Posterior cingulate gyrus (tissue), 11 donors: ENCODE results near the gene FEV.
A peak's percentile ranks its signal among the peaks of the same experiment; 100 is the strongest.

Experiments
- DNase-seq, 10 donors: peaks; one replicate each; pipeline versions ENCODE4 v3.0.0 to v3.0.0-alpha.2; 2020 to 2021; ENCODE audit warnings: mixed read lengths in 3 of 10
- intact Hi-C: fragments of 100-400 bp; cut with DNase I; formaldehyde crosslinking; loops from one replicate; pipeline ENCODE4 v1.15.1; 2023

FEV gene

GRCh38 chr2:218995972-218996711 is 11.2 kb upstream of the FEV start:
- peak; percentile 68 to 97 (median 88) for DNase-seq
- intact Hi-C loops = loop anchor here (1.0 to 10.0 kb wide), 2 partner anchors 59 to 159 kb away; no protein-coding TSS in a partner anchor

GRCh38 chr2:218995561-218995960 is 10.6 kb upstream of the FEV start:
- DNase-seq = peak in 1 of 10 donors; percentile 54
- intact Hi-C loops = loop anchor here (10.0 kb wide), 1 partner anchor 59 kb away; no protein-coding TSS in a partner anchor

GRCh38 chr2:218993345-218994315 is 8.6 kb upstream of the FEV start, which contains the start of gene CRYBA2:
Gene CRYBA2, minus strand, starts transcription at chr2:218993422. Its CDS starts 246 bp downstream, at chr2:218993176.
- DNase-seq = peak in 2 of 10 donors; percentile 71 to 82
- intact Hi-C loops = loop anchor here (10.0 kb wide), 1 partner anchor 61 kb away; no protein-coding TSS in a partner anchor

GRCh38 chr2:218992703-218993344 is 7.8 kb upstream of the FEV start:
- intact Hi-C loops = loop anchor here (10.0 kb wide), 1 partner anchor 62 kb away; no protein-coding TSS in a partner anchor
- DNase-seq = peak in 2 of 10 donors; percentile 70 to 78

GRCh38 chr2:218992196-218992595 is 7.2 kb upstream of the FEV start:
- peak in 2 of 10 donors; percentile 13 to 32 for DNase-seq
- intact Hi-C loops = loop anchor here (10.0 kb wide), 1 partner anchor 63 kb away; no protein-coding TSS in a partner anchor

- intact Hi-C loops = loop anchor here (10.0 kb wide), 1 partner anchor 63 kb away; no protein-coding TSS in a partner anchor
Measured at GRCh38 chr2:218991674-218992168, 6.7 kb upstream of the FEV start.

GRCh38 chr2:218990612-218991011 is 5.6 kb upstream of the FEV start:
- DNase-seq = peak in 1 of 10 donors; percentile 30
- intact Hi-C loops = loop anchor here (10.0 kb wide), 1 partner anchor 64 kb away; no protein-coding TSS in a partner anchor

More at GRCh38 chr2:218991674-218992168, 6.7 kb upstream of the FEV start:
- peak in 2 of 10 donors; percentile 39 to 52 for DNase-seq

- DNase-seq = peak in 2 of 10 donors; percentile 33 to 56
- intact Hi-C loops = loop anchor here (10.0 kb wide), 1 partner anchor 65 kb away; no protein-coding TSS in a partner anchor
Measured at GRCh38 chr2:218990052-218990451, 5.1 kb upstream of the FEV start.

GRCh38 chr2:218988650-218989049 is 3.7 kb upstream of the FEV start:
- intact Hi-C loops = loop anchor here (10.0 kb wide), 1 partner anchor 134 kb away; the partner anchor contains the start of gene WNT6
- DNase-seq = peak in 2 of 10 donors; percentile 8 to 17

- peak in 2 of 10 donors; percentile 3 to 8 for DNase-seq
- intact Hi-C loops = loop anchor here (10.0 kb wide), 1 partner anchor 133 kb away; the partner anchor contains the start of gene WNT6
Measured at GRCh38 chr2:218988164-218988563, 3.2 kb upstream of the FEV start.

GRCh38 chr2:218986148-218986761 is 1.3 kb upstream of the FEV start:
- DNase-seq = peak in 2 of 10 donors; percentile 37 to 55
- intact Hi-C loops = loop anchor here (10.0 kb wide), 1 partner anchor 131 kb away; the partner anchor contains the start of gene WNT6

GRCh38 chr2:218985325-218986091 is 524 bp upstream of the FEV start:
- intact Hi-C loops = loop anchor here (10.0 kb wide), 1 partner anchor 131 kb away; the partner anchor contains the start of gene WNT6
- DNase-seq = peak in 2 of 10 donors; percentile 64 to 75

- peak in 2 of 10 donors; percentile 23 to 67 for DNase-seq
- intact Hi-C loops = loop anchor here (10.0 kb wide), 1 partner anchor 130 kb away; the partner anchor contains the start of gene WNT6
Measured at GRCh38 chr2:218984239-218985020, 554 bp downstream of the FEV start.

- peak in 1 of 10 donors; percentile 21 for DNase-seq
- intact Hi-C loops = loop anchor here (10.0 kb wide), 1 partner anchor 129 kb away; the partner anchor contains the start of gene WNT6
Measured at GRCh38 chr2:218983934-218984238, 1.1 kb downstream of the FEV start.

- intact Hi-C loops = loop anchor here (10.0 kb wide), 1 partner anchor 129 kb away; the partner anchor contains the start of gene WNT6
Measured at GRCh38 chr2:218983263-218983933, 1.6 kb downstream of the FEV start.

GRCh38 chr2:218982586-218983262 is 2.3 kb downstream of the FEV start:
- DNase-seq = peak in 2 of 10 donors; percentile 35 to 67
- intact Hi-C loops = loop anchor here (10.0 kb wide), 1 partner anchor 128 kb away; the partner anchor contains the start of gene WNT6

More at GRCh38 chr2:218983263-218983933, 1.6 kb downstream of the FEV start:
- peak in 2 of 10 donors; percentile 15 to 55 for DNase-seq
